Spleen (tissue), 7 donors: ENCODE measurements around the gene ADAMTS3.

ENCODE experiments used
- CTCF ChIP-seq, 11 experiments: fragments of 200-600 bp in 7 of 11; fragments of 450-650 bp in 4 of 11; sonication (generic) in 4 of 11; IDR thresholded peaks in 8 of 11; conservative IDR thresholded peaks in 3 of 11; 1 replicate in 7 of 11; 2 replicates in 4 of 11; pipeline versions ENCODE4 v1.4.0 to v1.8.0; 2016 to 2021; ENCODE audit warnings: antibody characterized with exemption in 11 of 11, inconsistent platforms in 4 of 11, mild to moderate bottlenecking in 1 of 11
- POLR2A ChIP-seq, 3 donors: fragments of 450-650 bp; IDR thresholded peaks; one replicate each; pipeline ENCODE4 v1.5.1; 2017; ENCODE audit warnings: antibody characterized with exemption in 3 of 3, mild to moderate bottlenecking in 1 of 3
- donor health status: DM: no; HTN: no; CAD: no; lungs with moderate emphysema.
- donor health status: DM: no; HTN: no; CAD: no.
- donor health status: DM: no; HTN: no; CAD: no.

GRCh38 chr4:72484981-72485380, 84.0 kb downstream of the ADAMTS3 start:
- no peak for TF ChIP-seq POLR2A (IDR thresholded peaks at IDR 0.05)
- no peak for TF ChIP-seq CTCF (IDR thresholded peaks at IDR 0.05 in 8 of 11, conservative IDR thresholded peaks at IDR 0.05 in 3 of 11)
